H9 (cell line): ENCODE results near the gene SCAF1. TPM values are rescaled to one million over a fixed set of nuclear protein-coding genes. Genes with fewer than 3 reads are reported as not detected.

Source experiments
- DNase-seq: peaks from one replicate; pipeline ENCODE4 v3.0.0-alpha.2; 2017
- H2AFZ ChIP-seq: one replicate; pipeline ENCODE4 v1.6.1; 2013; ENCODE audit warnings: mild to moderate bottlenecking, low read length, control low read depth, moderate library complexity
- H2AK5ac ChIP-seq: 2 replicates; pipeline ENCODE4 v1.6.1; 2013; ENCODE audit warnings: low read length, control low read depth, mixed read lengths; ENCODE audit not compliant: insufficient read length
- H2BK120ac ChIP-seq: one replicate; pipeline ENCODE4 v1.6.1; 2013; ENCODE audit warnings: low read depth, mild to moderate bottlenecking, low read length, control low read depth, inconsistent platforms; ENCODE audit not compliant: poor library complexity, severe bottlenecking
- H2BK12ac ChIP-seq: 2 replicates; pipeline ENCODE4 v1.6.1; 2013; ENCODE audit warnings: low read length, control low read depth, mixed read lengths, low read depth; ENCODE audit not compliant: insufficient read length
- H2BK15ac ChIP-seq: 2 replicates; pipeline ENCODE4 v1.6.1; 2013; ENCODE audit warnings: low read depth, low read length, control low read depth
- H2BK20ac ChIP-seq: one replicate; pipeline ENCODE4 v1.6.1; 2013; ENCODE audit warnings: low read depth, mild to moderate bottlenecking, low read length, control low read depth, inconsistent platforms; ENCODE audit not compliant: poor library complexity, severe bottlenecking
- H2BK5ac ChIP-seq: 2 replicates; pipeline ENCODE4 v1.6.1; 2013; ENCODE audit warnings: low read length, control low read depth, mixed read lengths; ENCODE audit not compliant: insufficient read length
- H3K14ac ChIP-seq: 2 replicates; pipeline ENCODE4 v1.6.1; 2013; ENCODE audit warnings: low read length, control low read depth; ENCODE audit not compliant: insufficient read depth
- H3K18ac ChIP-seq: 2 replicates; pipeline ENCODE4 v1.6.1; 2013; ENCODE audit warnings: low read depth, mild to moderate bottlenecking, mixed read lengths, low read length, control low read depth; ENCODE audit not compliant: insufficient read length
- H3K23ac ChIP-seq: 2 replicates; pipeline ENCODE4 v1.6.1; 2013; ENCODE audit warnings: low read length, control low read depth, mixed read lengths, low read depth; ENCODE audit not compliant: insufficient read length
- H3K23me2 ChIP-seq: 2 replicates; pipeline ENCODE4 v1.6.1; 2013; ENCODE audit warnings: low read depth, mild to moderate bottlenecking, mixed read lengths, low read length, control low read depth; ENCODE audit not compliant: insufficient read length, poor library complexity, severe bottlenecking
- H3K27ac ChIP-seq: 2 replicates; pipeline ENCODE4 v1.5.1; 2013; ENCODE audit warnings: low read length, control low read depth, mixed read lengths, low read depth; ENCODE audit not compliant: insufficient read length
- H3K27me3 ChIP-seq: 2 replicates; pipeline ENCODE4 v1.6.1; 2013; ENCODE audit warnings: low read length, control low read depth, inconsistent platforms; ENCODE audit not compliant: insufficient read depth
- H3K4ac ChIP-seq: 2 replicates; pipeline ENCODE4 v1.6.1; 2013; ENCODE audit warnings: low read depth, mild to moderate bottlenecking, control low read depth, inconsistent platforms, low read length, moderate library complexity
- H3K4me1 ChIP-seq: 2 replicates; pipeline ENCODE4 v1.6.1; 2013; ENCODE audit warnings: low read length, control low read depth, inconsistent platforms; ENCODE audit not compliant: insufficient read depth
- H3K4me2 ChIP-seq: 2 replicates; pipeline ENCODE4 v1.6.1; 2013; ENCODE audit warnings: low read length, control low read depth, mixed read lengths; ENCODE audit not compliant: insufficient read length, insufficient read depth
- H3K56ac ChIP-seq: 2 replicates; pipeline ENCODE4 v1.6.1; 2013; ENCODE audit warnings: low read depth, mild to moderate bottlenecking, mixed read lengths, low read length, control low read depth; ENCODE audit not compliant: insufficient read length
- H3K79me1 ChIP-seq: 2 replicates; pipeline ENCODE4 v1.6.1; 2013; ENCODE audit warnings: low read depth, mild to moderate bottlenecking, moderate library complexity, low read length, control low read depth, inconsistent platforms; ENCODE audit not compliant: insufficient read depth, poor library complexity, severe bottlenecking
- H3K79me2 ChIP-seq: 2 replicates; pipeline ENCODE4 v1.6.1; 2013; ENCODE audit warnings: low read length, control low read depth, inconsistent platforms; ENCODE audit not compliant: insufficient read depth
- H3K9ac ChIP-seq: 2 replicates; pipeline ENCODE4 v1.6.1; 2013; ENCODE audit warnings: low read length, control low read depth, mixed read lengths; ENCODE audit not compliant: insufficient read length; ENCODE audit errors: extremely low read depth
- H3K9me3 ChIP-seq: one replicate; pipeline ENCODE4 v1.6.1; 2013; ENCODE audit warnings: low read depth, low read length, inconsistent platforms; ENCODE audit not compliant: control insufficient read depth
- H3T11ph ChIP-seq: one replicate; pipeline ENCODE4 v1.6.1; 2013; ENCODE audit warnings: mild to moderate bottlenecking, low read length, control low read depth, inconsistent platforms
- H4K20me1 ChIP-seq: one replicate; pipeline ENCODE4 v1.6.1; 2013; ENCODE audit not compliant: control insufficient read depth, insufficient read length, insufficient read depth
- H4K5ac ChIP-seq: 2 replicates; pipeline ENCODE4 v1.6.1; 2013; ENCODE audit warnings: low read depth, mild to moderate bottlenecking, mixed read lengths, low read length, control low read depth; ENCODE audit not compliant: insufficient read length
- H4K8ac ChIP-seq: replicated peaks from 2 replicates; pipeline ENCODE4 v1.6.1; 2013; ENCODE audit warnings: low read length, control low read depth, mixed read lengths, low read depth; ENCODE audit not compliant: insufficient read length
- H4K91ac ChIP-seq: 2 replicates; pipeline ENCODE4 v1.6.1; 2013; ENCODE audit warnings: low read depth, mild to moderate bottlenecking, moderate library complexity, mixed read lengths, low read length, control low read depth; ENCODE audit not compliant: insufficient read length
- H3K27ac Mint-ChIP-seq, 3 experiments: 2 replicates in 2 of 3; 3 replicates in 1 of 3; pipeline ENCODE4 v1.8.0; 2020 to 2021; ENCODE audit warnings: mixed read lengths in 3 of 3, mild to moderate bottlenecking in 1 of 3, moderate library complexity in 1 of 3
- H3K27me3 Mint-ChIP-seq: 2 replicates; pipeline ENCODE4 v1.8.0; 2021; ENCODE audit warnings: low read depth, mild to moderate bottlenecking, moderate library complexity, mixed read lengths
- H3K36me3 Mint-ChIP-seq, 3 experiments: 2 replicates in 2 of 3; 3 replicates in 1 of 3; pipeline ENCODE4 v1.8.0; 2020 to 2021; ENCODE audit warnings: low read depth in 3 of 3, mixed read lengths in 3 of 3; ENCODE audit not compliant: insufficient read depth in 1 of 3
- H3K4me1 Mint-ChIP-seq, 2 experiments: 2 replicates each; pipeline ENCODE4 v1.8.0; 2020; ENCODE audit warnings: mixed read lengths in 2 of 2
- H3K4me3 Mint-ChIP-seq, 2 experiments: 2 replicates in 1 of 2; 3 replicates in 1 of 2; pipeline ENCODE4 v1.8.0; 2020 to 2021; ENCODE audit warnings: mild to moderate bottlenecking in 2 of 2, mixed read lengths in 2 of 2, moderate library complexity in 1 of 2
- H3K9me3 Mint-ChIP-seq, 2 experiments: 2 replicates in 1 of 2; 3 replicates in 1 of 2; pipeline ENCODE4 v1.8.0; 2020; ENCODE audit warnings: mild to moderate bottlenecking in 2 of 2, mixed read lengths in 2 of 2, moderate library complexity in 1 of 2
- CTCF ChIP-seq: fragments of 200-600 bp; sonication (generic); conservative IDR thresholded peaks from 3 replicates; pipeline ENCODE4 v1.8.0; 2021; ENCODE audit warnings: antibody characterized with exemption, mild to moderate bottlenecking
- WGBS: extraction: QIAGEN DNeasy Blood & Tissue Kit; methylation state at CpG from one replicate; pipeline ENCODE4 v1.1.7; 2013; ENCODE audit warnings: missing lambda C conversion rate, low lambda C conversion rate, mixed read lengths; ENCODE audit not compliant: insufficient read length; ENCODE audit errors: extremely low coverage; 5-methylcytosine and 5-hydroxymethylcytosine counted together
- total RNA-seq: library from RNA; stranded (reverse); gene quantifications from 2 replicates; pipeline ENCODE4 v1.2.1, GENCODE V29; 2021

Gene SCAF1
- total RNA-seq, 1 experiment from 2014 or later: 85.3 TPM

GRCh38 chr19:49663224-49663623 lies 21.2 kb downstream of the SCAF1 start:
- TF ChIP-seq CTCF: no peak
- Mint-ChIP-seq H3K36me3 (peaks cover 39 to 65% (median 61%) of the 10 kb centered on the region in 3 experiments), H3K27ac (no peak overlapping the region; a peak in 2 of 7 replicates), H3K9me3 (peaks cover 7 to 8% of the 10 kb centered on the region in 2 experiments), H3K4me3 (peak overlapping the region; percentile 34 to 99; a peak in 3 of 5 replicates), H3K4me1 (peaks cover 12 to 34% of the 10 kb centered on the region in 2 experiments), H3K27me3 (peaks cover 3% of the 10 kb centered on the region)
- Histone ChIP-seq H2BK120ac (no peak overlapping the region), H4K5ac (no peak overlapping the region), H2BK5ac (no peak overlapping the region), H3K79me1 (peaks cover 11% of the 10 kb centered on the region), H4K8ac (no peak overlapping the region), H2BK15ac (no peak overlapping the region), H3K79me2 (peaks cover 5% of the 10 kb centered on the region; the same call in 1 of the 2 replicates), H3K4me1 (no peaks in the 10 kb centered on the region), H3K14ac (no peak overlapping the region), H3K27me3 (no peaks in the 10 kb centered on the region), H2AK5ac (no peak overlapping the region), H3T11ph (no peak overlapping the region), H2AFZ (no peak overlapping the region), H3K23me2 (peaks cover 18% of the 10 kb centered on the region), H2BK12ac (no peak overlapping the region), H3K4me2 (no peak overlapping the region), H3K9me3 (no peaks in the 10 kb centered on the region), H4K20me1 (no peaks in the 10 kb centered on the region), H3K27ac (no peak overlapping the region), H3K56ac (no peak overlapping the region), H2BK20ac (no peak overlapping the region), H3K4ac (no peak overlapping the region), H3K23ac (no peak overlapping the region), H3K18ac (no peak overlapping the region), H3K9ac (no peak overlapping the region), H4K91ac (no peak overlapping the region)
- DNase-seq: no peak
- WGBS: no CpG with 5 or more reads among the region's 12 CpGs
